Kidney (tissue), 14 donors: ENCODE measurements around the gene FREM1. TPM values are rescaled to one million over a fixed set of nuclear protein-coding genes. Genes with fewer than 3 reads are reported as not detected.

Source experiments
- DNase-seq, 5 donors: peaks; one replicate each; pipeline ENCODE4 v3.0.0-alpha.2; 2013 to 2020
- FAIRE-seq: peaks from 2 replicates; lab custom pipeline; 2012; peaks lifted over from hg19 to GRCh38; lab: Jason Lieb, UNC
- H3K27ac ChIP-seq, 2 donors: one replicate each; pipeline ENCODE4 v1.7.0; 2013; ENCODE audit warnings: low read depth in 2 of 2, low read length in 2 of 2, inconsistent platforms in 1 of 2
- H3K27me3 ChIP-seq: one replicate; pipeline ENCODE4 v1.7.1; 2013; ENCODE audit warnings: low read length, inconsistent platforms; ENCODE audit not compliant: control insufficient read depth, insufficient read depth
- H3K36me3 ChIP-seq, 3 donors: one replicate each; pipeline versions ENCODE4 v1.7.0 to v1.7.1; 2013; ENCODE audit warnings: low read length in 3 of 3, control low read depth in 1 of 3, inconsistent platforms in 1 of 3; ENCODE audit not compliant: insufficient read depth in 3 of 3, control insufficient read depth in 2 of 3
- H3K4me1 ChIP-seq, 3 donors: one replicate each; pipeline versions ENCODE4 v1.7.0 to v1.7.1; 2013; ENCODE audit warnings: low read length in 3 of 3, inconsistent platforms in 1 of 3, low read depth in 1 of 3; ENCODE audit not compliant: control insufficient read depth in 2 of 3, insufficient read depth in 2 of 3
- H3K4me3 ChIP-seq, 3 donors: one replicate each; pipeline versions ENCODE4 v1.7.0 to v1.8.1; 2013; ENCODE audit warnings: low read length in 3 of 3, control low read depth in 1 of 3, inconsistent platforms in 1 of 3
- H3K9ac ChIP-seq, 3 donors: one replicate each; pipeline versions ENCODE4 v1.7.0 to v1.7.1; 2013; ENCODE audit warnings: low read length in 3 of 3, control low read depth in 1 of 3, inconsistent platforms in 1 of 3
- H3K9me3 ChIP-seq, 3 donors: one replicate each; pipeline versions ENCODE4 v1.7.0 to v1.7.1; 2013; ENCODE audit warnings: low read length in 3 of 3, control low read depth in 1 of 3, inconsistent platforms in 1 of 3; ENCODE audit not compliant: control insufficient read depth in 2 of 3, insufficient read depth in 1 of 3
- intact Hi-C: fragments of 100-400 bp; cut with DNase I; formaldehyde crosslinking; loops from one replicate; pipeline ENCODE4 v1.11.1; 2022
- polyA plus RNA-seq: library from polyadenylated mRNA; stranded (reverse); fragments of 350-450 nt; fragmentation: Illumina TruSeq; extraction: RNeasy Lipid Tissue Mini Kit (QIAGEN cat#74804); gene quantifications from one replicate; pipeline ENCODE4 v1.2.3, GENCODE V29; 2014; ENCODE audit warnings: low read depth, low replicate concordance; ENCODE audit not compliant: insufficient read depth
- total RNA-seq: library from RNA; stranded (reverse); fragmentation: NEBNext Ultra II Directional; extraction: Animal tissue kit (Norgen Biotek cat#: 25700); gene quantifications from one replicate; pipeline ENCODE4 v1.2.1, GENCODE V29; 2021
- TF ChIP-seq, protein P1 (sequence below): IDR thresholded peaks from 3 replicates; pipeline ENCODE4 v1.5.1; 2012; ENCODE audit warnings: mild to moderate bottlenecking, moderate library complexity, borderline replicate concordance; ENCODE audit not compliant: insufficient read depth; ENCODE audit errors: extremely low read depth
- donor health status: control.
- donor health status: control.
- donor health status: control.
- donor health status: control.
- donor health status: control.
- donor health status: DM: yes; HTN: yes; CAD: no.
- donor health status: Normal renal cell carcinoma (clear cell type).

The FREM1 gene
- total and polyA plus RNA-seq, 2 donors from 2014 or later: 8.3 to 17.0 TPM

DNA sequence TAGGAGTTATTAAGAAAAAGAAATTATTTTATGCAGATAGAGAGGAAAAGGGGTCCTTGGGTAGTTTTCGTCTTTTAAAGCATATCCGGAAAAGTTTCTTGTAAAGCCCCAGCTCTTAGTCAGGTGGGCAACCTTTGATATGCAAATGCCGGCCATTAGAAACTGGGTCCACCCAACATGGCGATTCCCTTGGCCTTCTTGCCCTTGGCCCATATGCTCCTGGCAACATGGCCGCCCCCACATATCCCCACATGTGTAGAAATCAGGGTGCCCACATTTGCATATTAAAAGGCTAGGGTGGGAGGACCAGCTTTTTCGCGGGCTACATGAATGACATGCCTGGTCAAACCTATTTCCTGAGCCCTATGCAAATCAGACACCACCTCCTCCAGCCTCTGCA, 73.3 kb downstream of the FREM1 start:
- Histone ChIP-seq H3K9ac (no peak overlapping the region), H3K36me3 (peaks cover 2 to 7% (median 3%) of the 10 kb centered on the region in 3 donors), H3K4me3 (no peak overlapping the region), H3K27ac (no peak overlapping the region), H3K27me3 (no peaks in the 10 kb centered on the region), H3K4me1 (no peaks in the 10 kb centered on the region), H3K9me3 (no peaks in the 10 kb centered on the region)
- DNase-seq: no peak
- TF ChIP-seq, protein P1, sequence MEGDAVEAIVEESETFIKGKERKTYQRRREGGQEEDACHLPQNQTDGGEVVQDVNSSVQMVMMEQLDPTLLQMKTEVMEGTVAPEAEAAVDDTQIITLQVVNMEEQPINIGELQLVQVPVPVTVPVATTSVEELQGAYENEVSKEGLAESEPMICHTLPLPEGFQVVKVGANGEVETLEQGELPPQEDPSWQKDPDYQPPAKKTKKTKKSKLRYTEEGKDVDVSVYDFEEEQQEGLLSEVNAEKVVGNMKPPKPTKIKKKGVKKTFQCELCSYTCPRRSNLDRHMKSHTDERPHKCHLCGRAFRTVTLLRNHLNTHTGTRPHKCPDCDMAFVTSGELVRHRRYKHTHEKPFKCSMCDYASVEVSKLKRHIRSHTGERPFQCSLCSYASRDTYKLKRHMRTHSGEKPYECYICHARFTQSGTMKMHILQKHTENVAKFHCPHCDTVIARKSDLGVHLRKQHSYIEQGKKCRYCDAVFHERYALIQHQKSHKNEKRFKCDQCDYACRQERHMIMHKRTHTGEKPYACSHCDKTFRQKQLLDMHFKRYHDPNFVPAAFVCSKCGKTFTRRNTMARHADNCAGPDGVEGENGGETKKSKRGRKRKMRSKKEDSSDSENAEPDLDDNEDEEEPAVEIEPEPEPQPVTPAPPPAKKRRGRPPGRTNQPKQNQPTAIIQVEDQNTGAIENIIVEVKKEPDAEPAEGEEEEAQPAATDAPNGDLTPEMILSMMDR: no peak
- no peak for FAIRE-seq
- intact Hi-C loops: no loop called here

DNA sequence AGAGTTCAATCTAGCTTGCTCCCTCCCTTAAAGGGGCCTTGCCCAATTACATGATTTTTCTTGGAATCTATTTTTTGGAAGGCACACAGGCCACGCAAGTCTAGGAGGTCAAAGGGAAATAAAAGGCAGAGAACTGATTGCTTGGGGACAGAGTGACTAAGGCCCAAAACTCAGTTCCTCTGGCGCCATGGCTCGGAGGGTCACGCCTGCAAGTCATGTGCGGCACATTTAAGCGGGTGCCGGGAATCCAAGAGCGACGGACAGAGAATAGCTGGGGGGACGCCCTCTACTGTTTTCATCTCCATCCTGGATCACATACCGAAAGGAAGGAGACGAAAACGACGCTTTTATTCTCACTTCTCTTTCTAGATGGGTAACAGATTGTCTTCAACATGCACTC, 78.6 kb downstream of the FREM1 start:
- peaks cover 0 to 11% (median 4%) of the 10 kb centered on the region in 3 donors for H3K36me3 ChIP-seq
- H3K4me3 ChIP-seq: no peak overlapping the region
- no peak overlapping the region for H3K27ac ChIP-seq
- no peak overlapping the region for H3K9ac ChIP-seq
- DNase-seq (peak in 1 of 5 donors; percentile 48), FAIRE-seq (no peak)
- H3K4me1 ChIP-seq: no peaks in the 10 kb centered on the region
- H3K9me3 ChIP-seq: no peaks in the 10 kb centered on the region
- no peaks in the 10 kb centered on the region for H3K27me3 ChIP-seq
- TF ChIP-seq, protein P1: no peak
- intact Hi-C loops: no loop called here

DNA sequence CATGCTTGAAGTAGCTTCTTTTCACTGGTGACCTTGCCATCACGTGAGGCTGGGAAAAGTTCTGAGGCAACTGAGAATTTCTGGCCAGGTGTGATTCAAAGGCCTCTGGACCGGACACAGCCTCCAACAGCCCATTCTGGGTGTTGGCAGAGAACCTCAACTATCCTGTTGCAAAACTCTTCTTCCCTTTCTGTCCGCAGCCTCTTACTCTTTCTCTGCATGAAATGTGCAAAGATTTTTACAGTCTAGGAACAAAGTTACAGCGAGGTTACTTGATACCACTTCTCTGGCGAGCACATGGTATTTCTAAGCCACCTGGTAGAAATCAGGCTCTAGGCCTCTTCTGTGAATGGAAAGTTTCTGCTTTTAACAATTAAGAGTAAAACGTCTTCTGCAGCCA, 79.2 kb downstream of the FREM1 start:
- DNase-seq (peak in 2 of 5 donors; percentile 17 to 21), FAIRE-seq (no peak)
- H3K27me3 ChIP-seq: no peaks in the 10 kb centered on the region
- no peaks in the 10 kb centered on the region for H3K4me1 ChIP-seq
- H3K9me3 ChIP-seq: no peaks in the 10 kb centered on the region
- intact Hi-C loops: no loop called here
- peaks cover 0 to 11% (median 4%) of the 10 kb centered on the region in 3 donors for H3K36me3 ChIP-seq
- TF ChIP-seq, protein P1: no peak
- no peak overlapping the region for H3K9ac ChIP-seq
- H3K27ac ChIP-seq: no peak overlapping the region
- no peak overlapping the region for H3K4me3 ChIP-seq

DNA sequence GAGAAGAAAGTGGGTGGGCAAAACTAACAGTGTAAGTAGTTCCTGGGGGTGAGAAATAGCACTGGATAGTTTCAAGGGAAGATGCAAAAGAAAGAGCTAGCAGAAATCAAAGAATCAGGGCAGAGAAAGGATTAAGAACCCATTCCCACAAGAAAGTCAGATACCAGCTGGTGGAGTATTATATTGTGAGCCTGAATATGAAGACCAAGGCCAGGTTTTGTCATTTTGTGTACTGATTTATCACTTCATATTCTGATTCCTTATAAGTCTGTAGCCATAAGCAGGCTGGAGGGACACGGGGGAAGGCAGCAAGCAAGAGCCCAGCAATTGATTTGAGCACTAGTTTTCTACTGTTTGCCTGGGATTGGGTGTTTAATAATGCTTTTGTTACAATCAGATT, 80.2 kb downstream of the FREM1 start:
- intact Hi-C loops: no loop called here
- no peak for DNase-seq
- FAIRE-seq: no peak
- TF ChIP-seq, protein P1: no peak
- Histone ChIP-seq H3K4me1 (no peaks in the 10 kb centered on the region), H3K9ac (no peak overlapping the region), H3K4me3 (no peak overlapping the region), H3K27ac (no peak overlapping the region), H3K9me3 (no peaks in the 10 kb centered on the region), H3K36me3 (peaks cover 0 to 14% (median 4%) of the 10 kb centered on the region in 3 donors), H3K27me3 (no peaks in the 10 kb centered on the region)
